ENCODE measurements around the gene CAVIN4.

Gene CAVIN4

DNA sequence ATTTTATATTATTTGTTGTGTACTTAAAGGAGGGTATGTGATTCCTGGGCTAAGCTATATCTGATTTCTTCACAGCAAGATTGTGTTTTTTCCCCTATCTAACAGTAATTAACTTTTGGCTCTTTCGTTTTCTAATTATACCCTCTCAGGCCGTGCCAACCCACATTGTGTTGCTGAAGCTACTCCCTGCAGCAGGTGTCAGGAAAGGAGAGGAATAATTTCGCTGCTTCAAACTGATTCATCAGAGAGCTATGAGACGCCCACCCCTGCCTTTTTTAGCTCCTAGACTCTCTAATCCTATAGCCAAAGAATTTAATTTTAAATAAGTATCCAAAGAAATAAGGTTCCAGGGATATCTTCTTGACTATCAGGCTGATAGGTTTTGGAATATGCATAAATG lies 3.8 kb downstream of the CAVIN4 start:
- H3K9ac ChIP-seq (ENCODE audit: low read length): no peak overlapping the region
- no CpG with 5 or more reads among the region's 4 CpGs for WGBS (ENCODE audit: extremely low coverage, insufficient coverage, insufficient read length)
- DNase-seq: no peak
- no peak overlapping the region for H3K4ac ChIP-seq (ENCODE audit: low read depth, low read length)
- no peak overlapping the region for H2BK120ac ChIP-seq (ENCODE audit: insufficient read depth, low read length, poor library complexity)
- H3K36me3 ChIP-seq (ENCODE audit: control insufficient read depth in 1 of 2, insufficient read depth in 2 of 2, low read length in 2 of 2): peaks cover 7 to 12% of the 10 kb centered on the region in 2 experiments
- H2BK5ac ChIP-seq (ENCODE audit: low read depth, low read length, poor library complexity): no peak overlapping the region
- no peak overlapping the region for H3K23ac ChIP-seq (ENCODE audit: low read length)
- no peak overlapping the region for H3K18ac ChIP-seq (ENCODE audit: low read length)
- H4K12ac ChIP-seq (ENCODE audit: low read depth, low read length): no peak overlapping the region
- no peaks in the 10 kb centered on the region for H3K27me3 ChIP-seq (ENCODE audit: insufficient read depth, low read length)
- H2AK5ac ChIP-seq (ENCODE audit: low read length): no peak overlapping the region
- no peak overlapping the region for H2AFZ ChIP-seq (ENCODE audit: insufficient read depth, low read length, poor library complexity)
- no peak overlapping the region for H3K27ac ChIP-seq (ENCODE audit: low read depth, low read length)
- no peak overlapping the region for H3K4me2 ChIP-seq (ENCODE audit: low read length)
- H3K14ac ChIP-seq (ENCODE audit: low read length): no peak overlapping the region
- no peaks in the 10 kb centered on the region for H3K79me1 ChIP-seq (ENCODE audit: low read length)
- H4K91ac ChIP-seq (ENCODE audit: low read depth, low read length): no peak overlapping the region
- H3K79me2 ChIP-seq (ENCODE audit: control insufficient read depth, insufficient read depth, low read length, poor library complexity): no peaks in the 10 kb centered on the region
- no peak overlapping the region for H4K8ac ChIP-seq (ENCODE audit: low read depth, low read length)
- H3K4me1 ChIP-seq (ENCODE audit: control insufficient read depth in 1 of 2, insufficient read depth in 2 of 2, low read length in 2 of 2): peaks cover 0 to 2% of the 10 kb centered on the region in 2 experiments
- no peak overlapping the region for H2BK12ac ChIP-seq (ENCODE audit: low read length)
- H3K4me3 ChIP-seq (ENCODE audit: low read depth, low read length): no peak overlapping the region
- H3K9me3 ChIP-seq (ENCODE audit: insufficient read depth, low read depth, low read length): no peaks in the 10 kb centered on the region

DNA sequence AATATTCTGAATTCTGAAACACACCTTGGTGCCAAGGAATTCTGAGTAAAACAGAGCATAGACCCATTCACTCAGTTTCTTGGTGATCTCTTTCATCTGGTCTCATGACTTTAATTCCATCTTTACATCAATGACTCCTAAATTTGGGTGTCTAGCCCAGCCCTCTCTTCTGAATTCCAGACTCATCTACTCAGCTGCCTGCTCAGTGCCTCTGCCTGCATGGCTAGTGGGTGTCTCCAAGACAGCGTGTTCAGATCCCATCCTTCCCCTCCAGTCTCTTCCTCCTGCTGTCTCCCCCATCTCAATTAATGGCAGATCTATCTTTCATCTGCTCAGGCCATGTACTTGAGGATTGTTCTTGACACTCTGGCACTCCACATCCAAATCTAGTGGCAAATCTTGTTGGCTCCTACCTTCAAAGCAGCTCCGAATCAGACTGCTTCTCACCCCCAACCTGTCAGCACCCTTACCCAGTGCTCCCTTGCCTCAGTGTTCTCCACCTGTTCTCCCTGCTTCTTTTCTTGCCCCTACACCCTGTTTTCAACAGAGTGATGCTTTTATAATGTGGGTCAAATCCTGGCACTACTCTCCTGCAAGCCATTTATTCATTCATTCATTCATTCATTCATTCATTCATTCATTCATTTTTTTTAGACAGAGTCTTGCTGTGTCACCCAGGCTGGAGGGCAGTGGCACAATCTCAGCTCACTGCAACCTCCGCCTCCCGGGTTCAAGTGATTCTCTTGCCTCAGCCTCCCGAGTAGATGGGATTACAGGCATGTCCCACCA lies 5.3 kb downstream of the CAVIN4 start:
- no peaks in the 10 kb centered on the region for H3K79me1 ChIP-seq (ENCODE audit: low read length)
- no peak overlapping the region for H2AFZ ChIP-seq (ENCODE audit: insufficient read depth, low read length, poor library complexity)
- no peak overlapping the region for H2BK12ac ChIP-seq (ENCODE audit: low read length)
- H3K79me2 ChIP-seq (ENCODE audit: control insufficient read depth, insufficient read depth, low read length, poor library complexity): no peaks in the 10 kb centered on the region
- H4K91ac ChIP-seq (ENCODE audit: low read depth, low read length): no peak overlapping the region
- H3K23ac ChIP-seq (ENCODE audit: low read length): no peak overlapping the region
- H3K14ac ChIP-seq (ENCODE audit: low read length): no peak overlapping the region
- H4K12ac ChIP-seq (ENCODE audit: low read depth, low read length): no peak overlapping the region
- no peak overlapping the region for H3K27ac ChIP-seq (ENCODE audit: low read depth, low read length)
- no peaks in the 10 kb centered on the region for H3K9me3 ChIP-seq (ENCODE audit: insufficient read depth, low read depth, low read length)
- no peaks in the 10 kb centered on the region for H3K27me3 ChIP-seq (ENCODE audit: insufficient read depth, low read length)
- H3K9ac ChIP-seq (ENCODE audit: low read length): no peak overlapping the region
- peaks cover 0 to 2% of the 10 kb centered on the region in 2 experiments for H3K4me1 ChIP-seq (ENCODE audit: control insufficient read depth in 1 of 2, insufficient read depth in 2 of 2, low read length in 2 of 2)
- DNase-seq: no peak
- no peak overlapping the region for H3K4me2 ChIP-seq (ENCODE audit: low read length)
- peaks cover 9 to 12% of the 10 kb centered on the region in 2 experiments for H3K36me3 ChIP-seq (ENCODE audit: control insufficient read depth in 1 of 2, insufficient read depth in 2 of 2, low read length in 2 of 2)
- no peak overlapping the region for H4K8ac ChIP-seq (ENCODE audit: low read depth, low read length)
- H3K4me3 ChIP-seq (ENCODE audit: low read depth, low read length): no peak overlapping the region
- no peak overlapping the region for H2BK120ac ChIP-seq (ENCODE audit: insufficient read depth, low read length, poor library complexity)
- H3K18ac ChIP-seq (ENCODE audit: low read length): no peak overlapping the region
- no peak overlapping the region for H2BK5ac ChIP-seq (ENCODE audit: low read depth, low read length, poor library complexity)
- H3K4ac ChIP-seq (ENCODE audit: low read depth, low read length): no peak overlapping the region
- H2AK5ac ChIP-seq (ENCODE audit: low read length): no peak overlapping the region
- WGBS (ENCODE audit: extremely low coverage, insufficient coverage, insufficient read length): no CpG with 5 or more reads among the region's 5 CpGs

DNA sequence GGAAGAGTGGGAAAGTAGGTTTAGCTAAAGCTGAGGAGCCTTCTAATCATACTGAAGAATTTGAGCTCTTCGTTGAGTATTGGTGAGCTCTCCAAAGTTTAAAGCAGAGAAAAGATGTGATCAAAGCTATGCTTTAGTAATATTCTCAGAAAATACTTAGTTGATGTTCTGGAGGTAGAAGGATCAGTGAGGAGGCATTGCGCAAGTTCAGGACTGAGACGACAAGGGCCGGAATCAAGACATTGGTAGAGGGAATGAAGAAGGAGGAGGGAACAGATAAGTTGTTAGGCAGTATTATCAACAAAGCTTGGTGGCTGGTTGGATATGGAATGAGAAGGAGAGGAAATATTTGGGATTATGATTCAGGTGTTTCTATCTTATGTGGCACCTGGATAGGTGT lies 7.1 kb downstream of the CAVIN4 start:
- H3K14ac ChIP-seq (ENCODE audit: low read length): no peak overlapping the region
- no peak overlapping the region for H4K12ac ChIP-seq (ENCODE audit: low read depth, low read length)
- no peak overlapping the region for H3K4me3 ChIP-seq (ENCODE audit: low read depth, low read length)
- H2AFZ ChIP-seq (ENCODE audit: insufficient read depth, low read length, poor library complexity): no peak overlapping the region
- no peak overlapping the region for H2BK12ac ChIP-seq (ENCODE audit: low read length)
- WGBS (ENCODE audit: extremely low coverage, insufficient coverage, insufficient read length): no CpG with 5 or more reads among the region's 4 CpGs
- H3K4me1 ChIP-seq (ENCODE audit: control insufficient read depth in 1 of 2, insufficient read depth in 2 of 2, low read length in 2 of 2): peaks cover 0 to 2% of the 10 kb centered on the region in 2 experiments
- H3K18ac ChIP-seq (ENCODE audit: low read length): no peak overlapping the region
- H3K4me2 ChIP-seq (ENCODE audit: low read length): no peak overlapping the region
- no peaks in the 10 kb centered on the region for H3K79me2 ChIP-seq (ENCODE audit: control insufficient read depth, insufficient read depth, low read length, poor library complexity)
- no peak overlapping the region for H3K23ac ChIP-seq (ENCODE audit: low read length)
- H3K9ac ChIP-seq (ENCODE audit: low read length): no peak overlapping the region
- no peak overlapping the region for H3K4ac ChIP-seq (ENCODE audit: low read depth, low read length)
- H2BK120ac ChIP-seq (ENCODE audit: insufficient read depth, low read length, poor library complexity): no peak overlapping the region
- no peak overlapping the region for H4K91ac ChIP-seq (ENCODE audit: low read depth, low read length)
- H2AK5ac ChIP-seq (ENCODE audit: low read length): no peak overlapping the region
- no peaks in the 10 kb centered on the region for H3K79me1 ChIP-seq (ENCODE audit: low read length)
- DNase-seq: no peak
- no peak overlapping the region for H4K8ac ChIP-seq (ENCODE audit: low read depth, low read length)
- no peaks in the 10 kb centered on the region for H3K27me3 ChIP-seq (ENCODE audit: insufficient read depth, low read length)
- no peak overlapping the region for H2BK5ac ChIP-seq (ENCODE audit: low read depth, low read length, poor library complexity)
- no peak overlapping the region for H3K27ac ChIP-seq (ENCODE audit: low read depth, low read length)
- peaks cover 9 to 12% of the 10 kb centered on the region in 2 experiments for H3K36me3 ChIP-seq (ENCODE audit: control insufficient read depth in 1 of 2, insufficient read depth in 2 of 2, low read length in 2 of 2)
- H3K9me3 ChIP-seq (ENCODE audit: insufficient read depth, low read depth, low read length): no peaks in the 10 kb centered on the region

DNA sequence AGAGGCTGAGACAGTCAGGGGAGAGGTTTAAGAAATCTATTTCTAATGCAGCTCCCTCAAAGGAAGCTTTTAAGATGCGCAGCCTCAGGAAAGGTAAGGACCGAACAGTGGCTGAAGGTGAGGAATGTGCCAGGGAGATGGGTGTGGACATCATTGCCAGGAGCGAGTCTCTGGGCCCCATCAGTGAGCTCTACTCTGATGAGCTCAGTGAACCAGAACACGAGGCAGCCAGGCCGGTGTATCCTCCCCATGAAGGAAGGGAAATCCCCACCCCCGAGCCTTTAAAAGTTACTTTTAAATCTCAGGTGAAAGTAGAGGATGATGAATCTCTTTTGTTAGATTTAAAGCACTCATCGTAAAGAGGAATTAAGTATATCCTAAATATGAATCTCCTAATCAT lies 8.2 kb downstream of the CAVIN4 start:
- Histone ChIP-seq H4K8ac (ENCODE audit: low read depth, low read length) (no peak overlapping the region), H4K91ac (ENCODE audit: low read depth, low read length) (no peak overlapping the region), H3K4me1 (ENCODE audit: control insufficient read depth in 1 of 2, insufficient read depth in 2 of 2, low read length in 2 of 2) (peaks cover 0 to 2% of the 10 kb centered on the region in 2 experiments), H3K36me3 (ENCODE audit: control insufficient read depth in 1 of 2, insufficient read depth in 2 of 2, low read length in 2 of 2) (peaks cover 9 to 12% of the 10 kb centered on the region in 2 experiments), H2AK5ac (ENCODE audit: low read length) (no peak overlapping the region), H3K9me3 (ENCODE audit: insufficient read depth, low read depth, low read length) (no peaks in the 10 kb centered on the region), H3K79me2 (ENCODE audit: control insufficient read depth, insufficient read depth, low read length, poor library complexity) (no peaks in the 10 kb centered on the region), H2BK12ac (ENCODE audit: low read length) (no peak overlapping the region), H3K9ac (ENCODE audit: low read length) (no peak overlapping the region), H4K12ac (ENCODE audit: low read depth, low read length) (no peak overlapping the region), H3K27ac (ENCODE audit: low read depth, low read length) (no peak overlapping the region), H2BK120ac (ENCODE audit: insufficient read depth, low read length, poor library complexity) (no peak overlapping the region), H3K4me3 (ENCODE audit: low read depth, low read length) (no peak overlapping the region), H3K4ac (ENCODE audit: low read depth, low read length) (no peak overlapping the region), H3K4me2 (ENCODE audit: low read length) (no peak overlapping the region), H3K18ac (ENCODE audit: low read length) (no peak overlapping the region), H3K23ac (ENCODE audit: low read length) (no peak overlapping the region), H3K14ac (ENCODE audit: low read length) (no peak overlapping the region), H2AFZ (ENCODE audit: insufficient read depth, low read length, poor library complexity) (no peak overlapping the region), H3K27me3 (ENCODE audit: insufficient read depth, low read length) (no peaks in the 10 kb centered on the region), H3K79me1 (ENCODE audit: low read length) (no peaks in the 10 kb centered on the region), H2BK5ac (ENCODE audit: low read depth, low read length, poor library complexity) (no peak overlapping the region)
- WGBS (ENCODE audit: extremely low coverage, insufficient coverage, insufficient read length): no CpG with 5 or more reads among the region's 7 CpGs
- no peak for DNase-seq

Measured in trophoblast cell (in vitro differentiated cells and primary cell).